Measurements from ENCODE around the gene CYP24A1. TPM values are rescaled to one million over a fixed set of nuclear protein-coding genes. Genes with fewer than 3 reads are reported as not detected.

CYP24A1 gene
- total and polyA plus RNA-seq, 2 of the 8 experiments (the other 6 are each of a cell fraction or from before 2014, with no cell fraction given), result not detected

DNA sequence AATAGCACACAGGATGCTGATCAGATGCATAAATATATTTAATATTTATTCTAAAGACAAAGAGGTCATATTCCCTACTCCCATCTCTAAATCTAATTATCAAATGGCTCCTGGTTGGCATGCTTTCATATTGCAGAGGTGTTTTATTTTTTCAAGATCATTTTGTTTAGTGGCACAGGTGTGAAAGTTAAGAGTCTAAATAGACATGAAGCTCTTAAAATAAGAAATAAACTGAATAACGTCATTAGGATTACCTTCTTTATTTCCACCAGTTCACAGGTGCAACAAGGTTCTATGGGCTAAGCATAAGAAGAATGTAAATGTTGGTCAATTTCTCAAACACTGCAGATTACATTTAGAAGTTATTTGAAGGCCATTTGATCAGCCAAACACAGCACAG, 7.1 kb upstream of the CYP24A1 start:
- Histone ChIP-seq H3K56ac (replicated peaks; ENCODE audit: insufficient read length, low read depth, low read length) (no peak overlapping the region), H3K18ac (ENCODE audit: extremely low read depth, low read length) (no peak overlapping the region), H3K27ac (ENCODE audit: low read depth, low read length) (no peak overlapping the region), H2AK5ac (ENCODE audit: low read depth, low read length) (no peak overlapping the region), H2BK120ac (replicated peaks; ENCODE audit: low read depth, low read length) (no peak overlapping the region), H3K23ac (ENCODE audit: insufficient read length) (no peak overlapping the region), H4K8ac (ENCODE audit: extremely low read depth, insufficient read depth, low read length) (no peak overlapping the region), H3K79me2 (ENCODE audit: control insufficient read depth in 1 of 2, insufficient read depth in 2 of 2, low read length in 2 of 2) (no peaks in the 10 kb centered on the region), H2BK20ac (ENCODE audit: low read length) (no peak overlapping the region), H2AFZ (ENCODE audit: low read length) (no peak overlapping the region), H3K4me1 (replicated peaks in 1 of 4; ENCODE audit: control insufficient read depth in 3 of 4, insufficient read depth in 4 of 4, low read length in 3 of 4) (no peaks in the 10 kb centered on the region), H3K9ac (replicated peaks in 1 of 4; ENCODE audit: extremely low read depth in 1 of 4, low read depth in 3 of 4, low read length in 3 of 4) (no peak overlapping the region), H3K4me2 (ENCODE audit: insufficient read depth in 1 of 2, low read depth in 2 of 2, low read length in 2 of 2) (no peak overlapping the region), H3K23me2 (ENCODE audit: low read depth, low read length) (no peaks in the 10 kb centered on the region), H2BK15ac (ENCODE audit: low read length) (no peak overlapping the region), H3K9me3 (ENCODE audit: insufficient read depth in 2 of 2, low read depth in 1 of 2, low read length in 1 of 2) (no peaks in the 10 kb centered on the region), H4K5ac (ENCODE audit: insufficient read length, low read depth, low read length) (no peak overlapping the region), H3K36me3 (ENCODE audit: control insufficient read depth in 2 of 4, insufficient read depth in 4 of 4, low read length in 3 of 4) (no peaks in the 10 kb centered on the region), H3K79me1 (ENCODE audit: low read depth, low read length) (no peaks in the 10 kb centered on the region), H3K4me3 (ENCODE audit: extremely low read depth in 1 of 4, insufficient read depth in 2 of 4, low read depth in 3 of 4, low read length in 4 of 4) (no peak overlapping the region), H4K20me1 (replicated peaks in 1 of 2; ENCODE audit: control insufficient read depth in 1 of 2, insufficient read depth in 2 of 2, low read length in 2 of 2) (no peaks in the 10 kb centered on the region), H2BK12ac (ENCODE audit: low read depth, low read length) (no peak overlapping the region), H4K91ac (replicated peaks; ENCODE audit: insufficient read length, low read length) (no peak overlapping the region), H2BK5ac (ENCODE audit: low read depth, low read length) (no peak overlapping the region), H3K4ac (replicated peaks; ENCODE audit: insufficient read length, low read depth, low read length) (no peak overlapping the region), H3K14ac (ENCODE audit: insufficient read length) (no peak overlapping the region), H3K27me3 (replicated peaks in 1 of 4; ENCODE audit: control insufficient read depth in 3 of 4, extremely low read depth in 1 of 4, insufficient read depth in 3 of 4, low read length in 3 of 4) (no peaks in the 10 kb centered on the region)
- POLR2A ChIA-PET (ENCODE audit: partially characterized antibody), result no interaction called here
- no peak for TF ChIP-seq EGR1 (IDR thresholded peaks at IDR 0.05; ENCODE audit: borderline replicate concordance, low read depth, low read length)
- no peak for TF ChIP-seq EP300 (IDR thresholded peaks at IDR 0.05; ENCODE audit: borderline replicate concordance in 1 of 2, low read depth in 2 of 2, low read length in 2 of 2)
- DNase-seq (ENCODE audit: low read depth in 1 of 2, low spot score in 2 of 2) (no peak), FAIRE-seq (no peak)
- 94% methylated on average over 1 of the region's 1 CpG; no CpG with 5 or more reads in 1 of the 2 experiments for WGBS, 2 experiments (ENCODE audit: extremely low coverage in 1 of 2, insufficient coverage in 1 of 2, insufficient read length in 1 of 2, insufficient replicate concordance in 2 of 2, low coverage in 1 of 2, low lambda C conversion rate in 2 of 2, missing lambda C conversion rate in 1 of 2)
- CTCF ChIA-PET (ENCODE audit: partially characterized antibody), result interaction anchor here (0.7 to 3.2 kb wide), 4 partner anchors 15 to 90 kb away, joined by 3 to 14 read pairs (median 3); no protein-coding TSS in a partner anchor
